HG03097 (cell line): ENCODE results near the gene TMEM43.

ENCODE experiments used
- ATAC-seq: cut with Tn5 transposase; IDR thresholded peaks from one replicate; pipeline ENCODE4 v1.9.1; 2021; ENCODE audit not compliant: unreplicated experiment, low FRiP score

TMEM43 gene

DNA sequence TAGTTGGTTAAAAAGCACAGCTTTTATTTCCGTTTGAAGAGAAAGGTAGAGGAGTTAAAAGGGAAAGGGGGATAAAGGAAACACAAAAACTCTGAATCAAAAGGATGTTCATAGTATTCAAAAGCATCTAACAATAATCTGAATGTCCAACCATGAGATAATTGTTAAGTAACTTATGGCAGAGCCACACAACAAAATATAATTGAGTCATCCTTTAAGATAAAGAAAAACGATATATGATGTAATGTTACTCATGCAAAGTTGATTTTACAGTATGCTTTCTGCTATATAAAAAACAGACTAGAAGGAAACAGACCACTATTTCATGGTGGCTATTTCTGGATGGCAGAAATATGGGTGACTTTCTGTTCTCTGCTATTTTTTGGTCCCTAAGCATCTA is 49.6 kb downstream of the TMEM43 start:
- no peak for ATAC-seq

DNA sequence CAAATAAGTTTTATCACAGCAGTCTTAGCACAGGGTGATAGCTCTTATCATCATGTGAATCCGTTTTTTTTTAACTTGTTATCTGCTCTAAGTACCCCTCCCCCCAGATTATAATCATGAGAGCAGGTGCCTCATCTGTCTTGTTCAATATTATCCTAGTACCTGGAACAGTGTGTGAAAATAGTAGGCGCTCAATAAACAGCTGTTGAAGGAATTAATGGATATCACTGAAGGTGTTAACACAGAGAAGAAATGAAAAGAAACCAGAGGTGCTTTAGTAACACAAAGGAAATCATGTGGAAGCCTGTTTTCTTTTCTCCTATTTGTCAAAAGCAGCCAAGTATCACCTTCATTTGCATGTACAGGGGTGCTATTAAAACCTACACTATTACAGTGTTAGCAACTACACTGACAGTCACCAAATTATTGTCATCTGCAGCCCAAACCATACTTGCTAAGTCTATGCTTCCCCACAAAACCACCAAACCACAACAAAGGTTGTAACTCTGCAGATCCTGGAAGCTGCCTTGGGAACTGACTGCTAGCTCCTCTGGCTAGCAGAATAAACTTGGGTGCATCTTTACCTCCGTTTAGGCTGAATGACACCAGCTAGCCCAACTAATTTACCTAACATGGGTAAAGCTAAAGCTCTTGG is 50.7 kb downstream of the TMEM43 start:
- no peak for ATAC-seq

DNA sequence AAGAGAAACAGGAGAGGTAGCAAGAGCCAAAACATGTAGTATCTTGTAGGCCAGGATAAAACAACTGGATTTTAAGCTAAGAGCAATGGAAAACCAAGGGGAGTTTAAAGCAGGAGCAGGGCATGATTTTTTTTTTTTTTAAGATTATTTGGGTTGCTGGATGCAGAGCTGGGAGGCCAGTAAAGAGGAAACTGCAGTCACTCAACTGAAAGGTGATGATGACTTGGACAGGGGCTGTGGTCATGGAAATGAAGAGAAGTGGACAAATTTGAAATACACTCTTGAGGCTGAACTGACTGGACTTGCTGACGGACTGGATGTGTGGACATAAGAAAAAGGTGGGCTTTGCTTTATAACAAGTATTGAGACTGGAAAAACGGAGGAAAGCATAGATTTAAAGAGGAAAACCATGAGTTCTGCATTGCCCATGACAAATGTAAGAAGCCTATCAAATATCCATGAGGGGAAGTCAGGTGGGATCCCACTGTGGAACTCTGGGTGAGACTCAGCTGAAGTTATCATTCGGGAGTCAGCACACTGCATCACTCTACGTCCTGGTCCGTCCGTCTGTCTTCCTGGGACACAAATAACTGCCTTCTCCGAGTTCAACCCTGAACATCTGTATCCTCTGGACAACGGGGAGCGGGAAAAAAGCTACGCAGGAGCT is 52.9 kb downstream of the TMEM43 start:
- ATAC-seq: peak; percentile 0

GRCh38 chr3:14178247-14179113 is 53.6 kb downstream of the TMEM43 start, which contains the start of the genes LSM3 and XPC:
Gene LSM3, plus strand, starts transcription at chr3:14178817. Its CDS starts 44 bp downstream, at chr3:14178861.
Gene XPC, minus strand, starts transcription at chr3:14178601. Its CDS starts 33 bp downstream, at chr3:14178568.
- peak; percentile 91 for ATAC-seq

DNA sequence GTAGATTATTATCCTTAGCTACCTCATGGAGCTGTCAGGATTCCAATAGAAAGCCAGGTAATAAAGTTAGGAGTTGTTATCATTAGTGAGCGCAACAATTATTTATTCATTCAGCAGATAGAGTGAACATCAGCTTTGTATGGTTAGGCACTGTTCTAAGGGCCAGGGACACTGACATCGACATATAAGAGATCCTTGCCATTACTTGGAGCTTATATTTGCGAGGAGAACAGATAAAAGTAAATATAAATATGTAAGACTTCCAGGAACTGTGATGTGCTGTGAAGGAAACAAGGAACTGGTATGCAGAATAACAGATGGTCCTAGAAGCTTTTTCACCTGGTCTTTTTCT is 54.2 kb downstream of the TMEM43 start:
- ATAC-seq: no peak

GRCh38 chr3:14179795-14180194 is 54.9 kb downstream of the TMEM43 start:
- ATAC-seq: no peak

GRCh38 chr3:14181253-14181652 is 56.4 kb downstream of the TMEM43 start:
- ATAC-seq: no peak

DNA sequence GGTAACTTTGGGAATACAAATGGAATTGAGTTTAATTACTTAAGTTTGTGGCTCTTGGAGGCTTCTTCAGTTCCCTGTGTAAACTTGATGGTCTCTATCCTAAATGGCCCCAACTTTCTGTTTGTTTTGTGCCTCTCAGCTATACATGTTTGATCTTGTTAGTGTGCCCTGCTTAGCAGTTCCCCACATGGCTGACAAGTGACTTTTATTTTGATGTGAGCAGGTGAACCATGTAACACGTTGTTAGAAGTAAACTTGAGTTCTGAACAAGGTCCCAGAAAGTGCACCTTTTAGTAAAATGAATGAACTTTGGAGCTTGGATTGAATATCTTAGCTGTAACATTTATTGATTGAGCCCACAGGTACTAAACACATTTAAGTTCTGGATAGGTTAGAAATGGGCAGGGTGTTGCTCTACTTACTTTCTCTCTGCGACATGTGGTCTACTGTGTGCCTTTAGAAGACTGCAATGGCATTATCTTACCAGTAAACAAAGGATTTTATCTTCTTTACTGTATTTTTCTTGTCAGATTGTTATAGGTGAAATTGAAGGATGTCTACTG is 58.2 kb downstream of the TMEM43 start:
- no peak for ATAC-seq

DNA sequence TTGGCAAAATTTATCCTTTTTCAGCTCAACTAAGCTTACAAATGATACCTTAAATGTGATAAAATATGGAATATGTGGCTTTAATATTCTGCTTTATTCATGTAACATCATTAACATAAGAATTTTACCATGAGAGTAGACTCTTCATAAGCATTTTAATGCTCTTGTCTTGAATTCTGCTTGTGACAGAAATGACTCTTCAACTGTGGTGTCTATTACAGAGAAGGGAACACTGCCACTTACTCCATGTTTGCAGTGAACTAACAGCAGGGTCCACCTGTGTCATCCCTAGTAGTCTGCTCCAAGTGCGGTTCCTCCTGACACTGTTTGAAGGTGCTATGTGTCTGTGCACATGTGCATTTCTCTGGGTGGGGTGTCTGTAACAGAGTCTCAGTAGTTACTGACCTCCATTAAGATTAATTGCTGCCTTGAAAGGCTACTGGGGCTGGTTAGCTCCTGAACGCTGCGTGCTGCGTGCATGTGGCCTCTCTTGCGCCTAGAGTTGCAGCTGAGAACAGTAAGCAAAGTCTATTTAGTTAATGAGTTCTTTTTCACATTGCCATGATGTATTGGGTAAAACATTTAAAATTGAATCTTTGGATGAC is 62.1 kb downstream of the TMEM43 start:
- no peak for ATAC-seq

DNA sequence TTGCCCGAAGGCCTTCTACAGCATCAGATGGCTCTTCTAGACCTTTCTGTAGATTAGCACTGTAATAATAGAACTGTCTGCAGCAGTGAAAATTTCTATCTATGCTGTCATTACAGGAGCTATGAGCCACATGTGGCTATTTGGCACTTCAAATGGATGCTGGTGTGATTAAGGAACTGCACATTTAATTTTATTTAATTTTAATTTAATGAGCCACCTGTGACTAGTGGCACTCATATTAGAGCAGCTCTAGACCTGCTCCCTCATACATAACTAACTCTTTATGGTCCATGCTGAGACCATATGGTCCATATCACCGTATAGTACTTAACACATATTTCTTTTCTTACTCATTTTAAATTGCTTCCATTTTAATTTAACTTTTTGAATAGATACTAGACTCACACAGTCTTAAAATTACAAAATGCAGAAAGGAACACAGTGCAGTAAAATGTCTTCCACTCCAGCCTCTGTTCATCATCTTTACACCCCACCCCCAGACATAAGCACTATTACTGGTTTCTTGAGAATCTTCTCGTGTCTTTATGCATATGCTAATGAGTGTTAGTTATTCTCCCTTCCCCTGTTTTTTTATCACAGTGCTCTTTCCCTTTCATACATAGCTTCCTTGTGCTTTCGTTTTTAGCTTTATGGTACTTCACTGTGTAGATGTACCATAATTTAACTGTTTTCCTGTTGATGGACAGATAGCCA is 63.3 kb downstream of the TMEM43 start:
- no peak for ATAC-seq
